GDM1 (cell line): Measurements from ENCODE around the gene NBPF11.
"Not testable (repeated sequence)": the region's sequence is repeated elsewhere in the genome, so short reads cannot be mapped to it uniquely, and the experiment has no call there.

Experiments
- DNase-seq: peaks from one replicate; lab custom pipeline; 2025; lab: John Stamatoyannopoulos, UW

The NBPF11 gene

DNA sequence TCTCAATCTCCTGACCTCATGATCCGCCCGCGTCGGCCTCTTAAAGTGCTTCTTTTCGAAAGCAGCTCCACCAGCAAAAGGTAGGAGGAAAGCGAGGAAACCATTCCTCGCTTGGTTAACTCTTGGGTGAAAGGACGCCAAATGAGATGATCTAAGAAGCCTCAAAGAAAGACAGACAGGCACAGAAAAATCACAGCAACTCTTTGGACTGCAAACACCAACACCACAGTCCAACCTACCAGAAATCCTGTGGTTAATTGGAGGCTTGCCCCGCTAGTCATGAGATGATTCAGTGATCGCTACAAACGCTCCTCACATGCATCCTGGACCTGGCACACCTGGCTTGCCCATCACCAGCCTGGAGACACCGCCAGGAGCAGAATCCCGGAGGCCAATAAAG is 1.1 kb downstream of the NBPF11 start:
- DNase-seq = not testable (repeated sequence)

DNA sequence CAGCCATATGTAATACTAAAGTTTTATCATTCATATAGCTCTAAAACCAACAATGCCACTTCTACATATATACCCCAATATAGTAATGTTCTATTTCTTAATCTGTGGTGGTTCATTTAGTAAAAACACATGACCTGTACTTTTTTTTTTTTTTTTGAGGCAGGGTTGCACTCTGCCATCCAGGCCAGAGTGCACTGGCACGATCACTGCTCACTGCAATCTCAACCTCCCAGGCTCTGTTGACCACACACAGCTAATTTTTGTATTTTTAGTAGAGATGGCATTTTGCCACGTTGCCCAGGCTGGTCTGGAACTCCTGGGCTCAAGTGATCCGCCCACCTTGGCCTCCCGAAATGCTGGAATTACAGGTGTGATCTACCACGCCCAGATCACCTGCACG is 2.1 kb downstream of the NBPF11 start:
- not testable (repeated sequence) for DNase-seq

DNA sequence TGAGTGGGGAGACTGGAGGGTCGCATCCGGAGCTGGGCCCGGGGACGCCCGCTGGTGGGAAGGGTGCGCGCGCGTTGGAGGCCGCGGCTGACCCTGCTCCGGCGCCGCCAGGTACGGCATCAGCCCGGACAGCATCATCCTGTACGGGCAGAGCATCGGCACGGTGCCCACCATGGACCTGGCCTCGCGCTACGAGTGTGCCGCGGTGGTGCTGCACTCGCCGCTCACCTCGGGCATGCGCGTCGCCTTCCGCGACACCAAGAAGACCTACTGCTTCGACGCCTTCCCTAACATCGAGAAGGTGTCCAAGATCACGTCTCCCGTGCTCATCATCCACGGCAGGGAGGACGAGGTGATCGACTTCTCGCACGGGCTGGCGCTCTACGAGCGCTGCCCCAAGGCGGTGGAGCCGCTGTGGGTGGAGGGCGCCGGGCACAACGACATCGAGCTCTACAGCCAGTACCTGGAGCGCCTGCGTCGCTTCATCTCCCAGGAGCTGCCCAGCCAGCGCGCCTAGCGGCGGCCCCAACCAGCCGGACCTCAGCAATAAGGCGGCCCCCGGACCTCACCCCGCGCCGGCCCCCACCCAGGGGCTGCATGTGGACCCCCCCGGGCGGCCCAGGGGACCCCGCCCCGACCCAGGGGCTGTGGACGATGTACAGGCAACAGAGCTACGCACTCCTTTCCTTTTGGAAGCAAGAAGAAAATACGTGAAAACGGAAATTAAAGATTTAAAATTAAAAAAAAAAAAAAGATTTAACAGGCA is 2.8 kb downstream of the NBPF11 start:
- DNase-seq = not testable (repeated sequence)

- DNase-seq = not testable (repeated sequence)
These were observed 4.8 kb downstream of the NBPF11 start for GRCh38 chr1:148147052-148147838.

DNA sequence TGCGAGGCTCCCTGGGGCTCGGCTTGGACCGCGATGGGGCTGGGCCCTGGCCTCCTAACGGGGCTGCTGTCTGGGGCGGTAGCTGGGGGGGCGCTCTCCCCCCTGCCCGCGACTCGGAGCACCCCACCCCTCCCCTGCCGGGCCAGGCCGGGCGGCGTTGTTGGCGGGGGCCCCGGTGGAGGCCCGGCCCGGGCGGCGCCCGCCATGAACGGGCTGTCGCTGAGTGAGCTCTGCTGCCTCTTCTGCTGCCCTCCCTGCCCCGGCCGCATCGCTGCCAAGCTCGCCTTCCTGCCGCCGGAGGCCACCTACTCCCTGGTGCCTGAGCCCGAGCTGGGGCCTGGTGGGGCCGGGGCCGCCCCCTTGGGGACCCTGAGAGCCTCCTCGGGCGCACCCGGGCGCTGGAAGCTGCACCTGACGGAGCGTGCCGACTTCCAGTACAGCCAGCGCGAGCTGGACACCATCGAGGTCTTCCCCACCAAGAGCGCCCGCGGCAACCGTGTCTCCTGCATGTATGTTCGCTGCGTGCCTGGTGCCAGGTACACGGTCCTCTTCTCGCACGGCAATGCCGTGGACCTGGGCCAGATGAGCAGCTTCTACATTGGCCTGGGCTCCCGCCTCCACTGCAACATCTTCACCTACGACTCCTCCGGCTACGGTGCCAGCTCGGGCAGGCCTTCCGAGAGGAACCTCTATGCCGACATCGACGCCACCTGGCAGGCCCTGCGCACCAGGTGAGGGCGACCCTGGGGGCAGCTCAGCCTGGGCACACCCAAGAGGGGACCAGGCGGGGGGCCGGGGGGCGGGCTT is 5.7 kb downstream of the NBPF11 start:
- not testable (repeated sequence) for DNase-seq

DNA sequence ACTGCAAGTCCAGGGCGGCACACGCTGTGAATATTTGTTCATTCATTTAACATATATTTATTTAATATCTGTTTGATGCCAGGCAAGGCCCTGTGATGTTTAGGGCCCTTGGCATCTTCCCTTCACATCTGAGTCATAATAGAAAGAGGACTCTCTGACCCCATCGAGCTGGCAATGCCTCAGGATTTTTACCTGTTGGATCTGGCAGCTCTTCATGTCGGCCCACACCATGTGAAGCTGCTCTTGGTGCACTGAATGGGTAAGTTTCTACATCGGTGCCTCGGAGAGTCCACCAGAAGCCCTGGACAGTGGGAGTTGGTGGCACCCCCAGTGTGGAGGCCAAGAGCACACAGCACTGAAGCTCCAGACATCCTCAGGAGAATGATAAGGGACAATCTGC is 8.9 kb downstream of the NBPF11 start:
- not testable (repeated sequence) for DNase-seq

- DNase-seq = not testable (repeated sequence)
These were observed 10.1 kb downstream of the NBPF11 start for GRCh38 chr1:148141936-148142335.

GRCh38 chr1:148138606-148139005 is 13.5 kb downstream of the NBPF11 start:
- not testable (repeated sequence) for DNase-seq

GRCh38 chr1:148122341-148122740 is 29.7 kb downstream of the NBPF11 start:
- not testable (repeated sequence) for DNase-seq

GRCh38 chr1:148120395-148120794 is 31.7 kb downstream of the NBPF11 start:
- not testable (repeated sequence) for DNase-seq

GRCh38 chr1:148095732-148096131 is 56.3 kb downstream of the NBPF11 start:
- DNase-seq = not testable (repeated sequence)

DNA sequence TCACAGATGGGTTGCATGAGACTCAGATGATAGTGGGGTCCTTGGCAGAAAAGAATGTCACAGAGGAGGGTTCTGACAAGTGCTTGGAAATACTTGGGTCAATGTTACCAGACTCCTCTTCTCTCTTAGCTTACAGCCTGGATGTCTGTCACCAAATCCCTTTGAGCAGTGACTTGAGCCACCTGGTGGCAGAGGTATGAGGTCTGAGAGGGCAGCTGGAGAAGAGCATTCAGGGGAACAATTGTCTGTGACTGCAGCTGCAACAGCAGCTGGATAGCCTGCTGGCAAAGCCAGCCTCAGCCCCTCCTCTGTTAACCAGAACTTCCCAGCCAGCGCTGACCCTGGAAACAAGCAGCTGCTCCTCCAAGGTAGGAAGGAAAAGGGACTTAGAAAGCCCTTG is 65.9 kb downstream of the NBPF11 start:
- not testable (repeated sequence) for DNase-seq

DNA sequence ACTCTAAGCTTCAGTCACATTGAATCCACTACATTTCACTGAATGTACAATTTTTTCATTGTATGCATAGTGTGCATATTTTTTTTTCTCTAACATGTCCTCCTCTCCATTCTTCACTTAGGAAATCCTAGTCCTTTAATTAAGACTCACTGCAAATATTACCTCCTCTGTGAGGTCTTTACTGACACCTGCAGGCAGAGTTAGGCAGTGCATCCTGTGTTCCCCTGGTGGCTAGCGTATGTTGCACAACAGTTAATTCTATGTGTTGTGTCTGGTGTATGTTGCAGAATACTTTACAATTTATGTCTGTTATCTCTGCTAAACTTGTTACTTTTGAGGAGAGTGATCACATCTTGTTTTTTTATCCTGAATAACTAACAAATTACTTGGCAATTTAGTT is 70.9 kb downstream of the NBPF11 start:
- DNase-seq = not testable (repeated sequence)

DNA sequence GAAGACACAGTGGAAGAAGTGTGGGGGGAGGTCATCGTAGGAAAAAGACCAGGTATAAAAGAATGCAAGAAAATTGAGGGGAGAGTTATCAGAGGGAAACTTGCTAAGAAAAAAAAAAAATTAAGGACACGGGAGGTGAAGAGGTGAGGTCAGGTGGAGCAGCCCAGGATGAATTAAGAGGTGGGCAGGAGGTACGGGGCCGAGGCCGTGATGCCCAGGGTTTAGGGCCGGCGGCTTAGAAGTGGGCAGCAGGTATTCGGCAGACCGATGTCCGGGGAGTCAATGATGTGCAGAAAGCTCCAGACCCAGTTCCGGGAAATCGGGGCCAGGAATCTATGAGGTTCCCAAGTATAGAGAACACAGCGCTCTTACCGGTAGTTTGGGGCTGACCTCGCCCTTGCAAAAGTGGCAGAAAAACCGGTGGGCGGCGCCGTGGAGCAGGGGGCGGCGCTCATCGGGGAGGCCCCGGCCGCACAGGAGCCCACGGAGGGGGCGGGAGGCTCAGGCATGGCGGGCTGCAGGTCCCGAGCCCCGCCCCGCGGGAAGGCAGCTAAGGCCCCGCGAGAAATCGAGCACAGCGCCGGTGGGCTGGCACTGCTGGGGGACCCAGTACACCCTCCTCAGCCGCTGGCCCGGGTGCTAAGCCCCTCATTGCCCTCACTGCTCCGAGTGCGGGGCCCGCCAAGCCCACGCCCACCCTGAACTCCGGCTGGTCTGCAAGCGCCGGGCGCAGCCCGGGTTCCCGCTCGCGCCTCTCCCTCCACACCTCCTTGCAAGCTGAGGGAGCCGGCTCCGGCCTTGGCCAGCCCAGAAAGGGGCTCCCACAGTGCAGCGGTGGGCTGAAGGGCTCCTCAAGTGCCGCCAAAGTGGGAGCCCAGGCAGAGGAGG is 73.2 kb downstream of the NBPF11 start:
- DNase-seq = not testable (repeated sequence)

DNA sequence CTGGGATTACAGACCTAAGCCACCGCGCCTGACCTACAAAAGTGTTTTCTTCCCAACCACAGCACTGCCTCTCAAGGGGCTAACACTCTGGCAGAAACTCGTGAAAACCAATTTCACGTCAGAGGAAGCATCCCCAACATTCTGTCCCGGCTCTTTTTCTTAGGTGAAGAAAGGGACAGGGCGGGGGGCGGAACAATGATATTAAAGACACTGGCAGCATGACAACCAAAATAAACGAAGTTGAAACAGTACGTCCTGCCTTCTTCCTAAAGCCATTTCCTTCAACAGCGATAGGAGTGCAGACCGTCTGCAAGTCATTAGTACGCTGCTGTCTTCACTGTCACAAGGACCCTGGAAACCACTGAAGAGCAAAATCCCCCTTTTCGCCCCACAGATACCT is 74.0 kb downstream of the NBPF11 start:
- DNase-seq = not testable (repeated sequence)

- not testable (repeated sequence) for DNase-seq
These were observed 74.6 kb downstream of the NBPF11 start for GRCh38 chr1:148077458-148077857.

DNA sequence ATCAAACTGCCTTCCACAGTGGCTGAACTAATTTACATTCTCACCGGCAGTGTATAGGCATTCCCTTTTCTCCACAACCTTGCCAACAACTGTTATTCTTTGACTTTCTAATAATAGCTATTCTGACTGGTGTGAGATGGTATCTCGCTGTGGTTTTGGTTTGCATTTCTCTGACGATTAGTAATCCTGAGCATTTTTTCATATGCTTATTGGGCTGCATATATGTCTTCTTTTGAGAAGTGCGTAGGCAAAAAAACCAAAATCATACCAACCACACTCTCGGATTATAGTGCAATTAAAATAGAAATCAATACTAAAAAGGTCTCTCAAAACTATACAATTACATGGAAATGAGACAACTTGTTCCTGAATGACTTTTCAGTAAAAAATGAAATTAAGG is 78.7 kb downstream of the NBPF11 start:
- not testable (repeated sequence) for DNase-seq

GRCh38 chr1:148068606-148069005 is 83.5 kb downstream of the NBPF11 start:
- DNase-seq = not testable (repeated sequence)

GRCh38 chr1:148068201-148068600 is 83.9 kb downstream of the NBPF11 start:
- not testable (repeated sequence) for DNase-seq

DNA sequence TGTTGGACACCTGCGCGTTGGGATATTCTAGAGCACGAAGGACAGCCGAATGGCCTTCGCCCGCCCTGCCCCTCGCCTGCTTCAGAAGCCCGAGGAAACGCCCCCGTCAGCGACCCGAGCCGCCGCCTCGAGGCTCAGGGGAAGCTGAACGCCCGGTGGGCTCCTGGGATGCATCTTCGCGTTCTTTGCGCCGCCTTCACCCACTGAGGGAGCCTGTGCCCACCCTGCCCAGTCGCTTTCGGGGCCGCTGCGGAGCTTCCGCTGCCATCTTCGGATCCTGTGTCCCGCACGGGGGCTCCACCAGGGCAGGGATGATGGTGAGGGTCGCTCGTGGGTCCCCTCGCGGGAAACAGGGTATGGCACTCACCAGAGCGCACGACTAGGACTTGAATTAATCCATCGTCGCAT is 91.8 kb downstream of the NBPF11 start:
- DNase-seq = not testable (repeated sequence)

DNA sequence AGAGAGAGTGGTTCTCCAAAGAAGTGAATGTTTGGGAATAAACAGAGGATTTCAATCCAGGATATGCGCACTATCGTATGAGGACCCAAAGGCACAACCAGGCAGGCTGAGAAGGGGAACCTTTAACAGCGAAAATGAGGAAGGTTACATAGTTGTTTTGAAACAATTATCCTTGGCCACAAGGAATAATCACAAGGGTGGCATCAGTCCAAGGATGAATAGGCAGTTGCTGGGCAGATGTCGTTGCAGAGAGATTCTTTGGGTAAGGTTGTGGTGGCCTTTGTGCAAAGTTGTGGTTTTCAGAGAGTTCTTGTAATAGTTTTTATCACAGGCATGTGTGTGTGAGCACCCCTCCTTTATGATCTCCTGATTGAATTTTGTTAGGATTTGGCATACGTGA is 94.7 kb downstream of the NBPF11 start:
- not testable (repeated sequence) for DNase-seq
